HL-60 (cell line): ENCODE data around the gene FBN1.

ENCODE experiments used
- CTCF ChIP-seq: IDR thresholded peaks from one replicate; pipeline ENCODE4 v1.5.1; 2011; ENCODE audit warnings: low read length, control low read depth, inconsistent platforms; ENCODE audit not compliant: insufficient read depth
- REST ChIP-seq: IDR thresholded peaks from 2 replicates; pipeline ENCODE4 v1.6.1; 2012; ENCODE audit warnings: low read depth; ENCODE audit not compliant: insufficient replicate concordance

GRCh38 chr15:48632651-48633050 lies 12.9 kb downstream of the FBN1 start:
- TF ChIP-seq CTCF = no peak
- no peak for TF ChIP-seq REST
